Lower lobe of right lung (tissue), 2 donors: ENCODE data around the gene CBX2. TPM values are rescaled to one million over a fixed set of nuclear protein-coding genes. Genes with fewer than 3 reads are reported as not detected.

Experiments
- ATAC-seq, 2 donors: fragments of 200-7000 bp; cut with Tn5 transposase; one replicate each; pipeline ENCODE4 v1.9.1; 2020 to 2022; ENCODE audit warnings: mild to moderate bottlenecking in 2 of 2, moderate library complexity in 2 of 2
- DNase-seq: peaks from one replicate; pipeline ENCODE4 v3.0.0-alpha.2; 2020
- H3K27ac ChIP-seq: fragments of 200-600 bp; one replicate; pipeline ENCODE4 v1.8.0; 2022
- H3K27me3 ChIP-seq: fragments of 200-600 bp; one replicate; pipeline ENCODE4 v1.8.0; 2022; ENCODE audit warnings: low read depth
- H3K36me3 ChIP-seq: fragments of 200-600 bp; one replicate; pipeline ENCODE4 v1.8.0; 2022; ENCODE audit warnings: mild to moderate bottlenecking
- H3K4me1 ChIP-seq: fragments of 200-600 bp; one replicate; pipeline ENCODE4 v1.8.0; 2022
- H3K4me3 ChIP-seq: fragments of 200-600 bp; one replicate; pipeline ENCODE4 v1.8.0; 2022; ENCODE audit warnings: mild to moderate bottlenecking
- H3K9me3 ChIP-seq: fragments of 200-600 bp; one replicate; pipeline ENCODE4 v1.8.0; 2022
- CTCF ChIP-seq: fragments of 200-600 bp; IDR thresholded peaks from one replicate; pipeline ENCODE4 v1.8.0; 2022; ENCODE audit warnings: antibody characterized with exemption, mild to moderate bottlenecking
- intact Hi-C: fragments of 100-400 bp; cut with DNase I; formaldehyde crosslinking; loops from one replicate; pipeline ENCODE4 v1.11.0; 2022
- total RNA-seq: library from RNA; stranded (reverse); fragmentation: NEBNext Ultra II Directional; extraction: Animal tissue kit (Norgen Biotek cat#: 25700); gene quantifications from one replicate; pipeline ENCODE4 v1.2.1, GENCODE V29; 2021
- donor health status: DM: no; HTN: yes; CAD: no; lungs with severe emphysema.

The CBX2 gene
- total RNA-seq, 1 donor from 2014 or later = 3.9 TPM

DNA sequence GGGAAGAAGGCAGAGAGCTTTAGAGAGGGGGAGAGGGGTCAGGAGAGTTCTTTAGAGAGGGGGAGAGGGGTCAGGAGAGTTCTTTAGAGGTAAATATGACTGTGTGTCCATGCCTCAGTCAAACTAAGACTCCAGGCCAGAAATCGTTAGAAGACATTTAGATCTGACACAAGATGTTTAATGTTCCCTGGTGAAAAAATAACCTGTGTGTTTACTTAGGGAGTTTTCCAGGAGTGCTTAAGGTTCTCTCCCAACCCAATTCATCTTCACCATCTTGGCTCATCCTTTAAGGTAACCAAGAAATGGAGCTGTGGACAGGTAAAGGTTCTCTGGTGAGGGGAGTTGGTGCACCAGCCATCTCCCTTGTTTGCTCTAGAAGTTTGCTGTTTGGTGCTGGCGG lies 51.5 kb downstream of the CBX2 start:
- no peak for DNase-seq
- Histone ChIP-seq H3K4me3 (no peak overlapping the region), H3K27me3 (no peaks in the 10 kb centered on the region), H3K4me1 (peaks cover 63% of the 10 kb centered on the region), H3K9me3 (no peaks in the 10 kb centered on the region), H3K36me3 (peaks cover 11% of the 10 kb centered on the region), H3K27ac (no peak overlapping the region)
- no peak for TF ChIP-seq CTCF
- intact Hi-C loops = no loop called here
- ATAC-seq = no peak

DNA sequence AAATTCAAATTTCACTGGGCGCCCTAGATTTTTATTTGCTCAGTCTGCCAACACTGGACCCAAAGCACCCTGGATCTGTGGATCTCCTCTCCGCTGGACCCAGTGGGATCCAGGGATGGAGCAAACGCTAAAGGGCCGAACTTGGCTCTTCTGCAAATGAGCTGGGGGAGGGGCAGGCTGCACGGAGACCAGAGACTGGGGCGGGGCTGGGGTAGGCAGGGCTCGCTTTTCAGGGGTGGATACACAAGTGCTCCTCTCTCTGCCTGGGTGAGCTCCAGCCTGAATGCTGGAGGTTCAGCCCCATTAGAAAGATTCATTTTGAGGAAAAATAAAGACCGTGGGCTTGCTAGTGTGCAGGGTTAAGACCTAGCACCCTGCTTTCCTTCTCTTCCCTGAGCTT lies 52.4 kb downstream of the CBX2 start:
- no peaks in the 10 kb centered on the region for H3K27me3 ChIP-seq
- intact Hi-C loops = no loop called here

DNA sequence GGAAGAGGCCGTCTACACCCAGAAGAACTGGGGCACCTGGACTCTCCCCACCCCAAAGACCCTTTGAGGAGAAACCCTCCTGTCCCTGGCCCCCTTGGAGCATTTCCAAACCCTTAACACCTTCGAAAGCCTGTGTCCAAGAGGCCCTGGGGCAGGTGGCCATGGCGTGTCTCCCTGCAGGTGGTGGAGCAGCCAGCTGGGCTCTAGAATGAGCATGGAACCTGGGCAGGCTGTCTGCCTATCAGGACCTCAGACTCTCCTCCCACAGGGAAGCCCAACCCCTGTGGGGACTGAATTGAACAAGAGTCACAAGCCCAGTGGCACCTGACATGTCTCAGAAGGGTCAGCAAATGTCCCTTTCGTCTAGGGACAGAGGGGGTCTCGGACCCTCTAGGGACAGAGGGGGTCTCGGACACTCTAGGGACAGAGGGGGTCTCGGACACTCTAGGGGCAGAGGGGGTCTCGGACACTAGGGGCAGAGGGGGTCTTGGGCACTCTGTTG lies 52.9 kb downstream of the CBX2 start:
- Histone ChIP-seq H3K27ac (no peak overlapping the region), H3K9me3 (no peaks in the 10 kb centered on the region), H3K4me1 (peaks cover 65% of the 10 kb centered on the region), H3K4me3 (no peak overlapping the region), H3K27me3 (no peaks in the 10 kb centered on the region), H3K36me3 (peaks cover 22% of the 10 kb centered on the region)
- ATAC-seq = no peak
- no peak for TF ChIP-seq CTCF
- no peak for DNase-seq
- intact Hi-C loops = no loop called here

More for the DNA sequence above, 52.4 kb downstream of the CBX2 start:
- Histone ChIP-seq H3K4me1 (peaks cover 63% of the 10 kb centered on the region), H3K9me3 (no peaks in the 10 kb centered on the region), H3K36me3 (peaks cover 20% of the 10 kb centered on the region), H3K27ac (no peak overlapping the region), H3K4me3 (no peak overlapping the region)
- DNase-seq (no peak), ATAC-seq (no peak)
- TF ChIP-seq CTCF = no peak

GRCh38 chr17:79831265-79832217 lies 53.6 kb downstream of the CBX2 start:
- Histone ChIP-seq H3K4me3 (peak overlapping the region; percentile 44), H3K4me1 (peaks cover 65% of the 10 kb centered on the region)

More at GRCh38 chr17:79831265-79832217, 53.6 kb downstream of the CBX2 start:
- ATAC-seq (peak; percentile 65 to 71), DNase-seq (peak; percentile 70)
- Histone ChIP-seq H3K36me3 (peaks cover 22% of the 10 kb centered on the region), H3K27ac (peak overlapping the region; percentile 31), H3K27me3 (no peaks in the 10 kb centered on the region), H3K9me3 (no peaks in the 10 kb centered on the region)
- intact Hi-C loops = no loop called here
- no peak for TF ChIP-seq CTCF
